HepG2 (cell line): ENCODE measurements around the gene ANKDD1A. TPM values are rescaled to one million over a fixed set of nuclear protein-coding genes. Genes with fewer than 3 reads are reported as not detected.

ENCODE experiments used
- ARNTL ChIP-seq: sonication (generic); formaldehyde crosslinking; IDR thresholded peaks from 2 replicates; pipeline ENCODE4 v1.4.0; 2020; ENCODE audit warnings: mild to moderate bottlenecking, missing genetic modification reagents
- CREB1 ChIP-seq, 2 experiments: fragments of 450-650 bp in 1 of 2; IDR thresholded peaks; 2 replicates each; pipeline ENCODE4 v1.6.1; 2016 to 2017; ENCODE audit warnings: control low read depth in 1 of 2, mild to moderate bottlenecking in 1 of 2, missing compliant biosample characterization in 1 of 2, missing genetic modification characterization in 1 of 2
- CREM ChIP-seq, 2 experiments: sonication (generic) in 1 of 2; formaldehyde crosslinking in 1 of 2; IDR thresholded peaks; 2 replicates each; pipeline versions ENCODE4 v1.4.0 to v1.6.1; 2016 to 2020; ENCODE audit warnings: antibody characterized with exemption in 1 of 2, mild to moderate bottlenecking in 1 of 2, missing genetic modification reagents in 1 of 2
- HNRNPUL1 ChIP-seq: fragments of 200-400 bp; formaldehyde crosslinking; IDR thresholded peaks from 2 replicates; pipeline ENCODE4 v1.6.1; 2017; ENCODE audit warnings: low read depth, mild to moderate bottlenecking, low read length, moderate library complexity
- POGZ ChIP-seq: sonication (generic); formaldehyde crosslinking; IDR thresholded peaks from 2 replicates; pipeline ENCODE4 v1.4.0; 2020; ENCODE audit warnings: mild to moderate bottlenecking, missing genetic modification reagents
- POLR2A ChIP-seq, 2 experiments: IDR thresholded peaks; 2 replicates each; pipeline ENCODE4 v1.6.1; 2011; ENCODE audit warnings: low read depth in 2 of 2, low read length in 2 of 2, mild to moderate bottlenecking in 1 of 2, moderate library complexity in 1 of 2; ENCODE audit not compliant: insufficient read depth in 1 of 2
- RBFOX2 ChIP-seq: fragments of 200-400 bp; formaldehyde crosslinking; IDR thresholded peaks from 2 replicates; pipeline ENCODE4 v1.6.1; 2017; ENCODE audit warnings: low read depth, mild to moderate bottlenecking, low read length
- RNF2 ChIP-seq: fragments of 450-650 bp; conservative IDR thresholded peaks from 2 replicates; pipeline ENCODE4 v1.6.1; 2016; ENCODE audit warnings: low read depth
- SALL1 ChIP-seq: sonication (generic); formaldehyde crosslinking; IDR thresholded peaks from 2 replicates; pipeline ENCODE4 v1.8.0; 2022; ENCODE audit warnings: mild to moderate bottlenecking, missing genetic modification reagents
- TSC22D2 ChIP-seq: sonication (generic); formaldehyde crosslinking; IDR thresholded peaks from 2 replicates; pipeline ENCODE4 v1.5.1; 2020; ENCODE audit warnings: missing genetic modification reagents, mild to moderate bottlenecking, borderline replicate concordance
- ZEB1 ChIP-seq: IDR thresholded peaks from 2 replicates; pipeline ENCODE4 v1.6.1; 2012; ENCODE audit warnings: mild to moderate bottlenecking, low read depth, inconsistent platforms; ENCODE audit not compliant: insufficient replicate concordance
- ZNF569 ChIP-seq: sonication (generic); formaldehyde crosslinking; IDR thresholded peaks from 2 replicates; pipeline ENCODE4 v1.5.0; 2020; ENCODE audit warnings: mild to moderate bottlenecking, missing genetic modification reagents, moderate library complexity, borderline replicate concordance
- polyA plus RNA-seq, 8 experiments: library from polyadenylated mRNA; depleted of rRNA in 3 of 8; stranded (reverse) in 7 of 8; unstranded in 1 of 8; fragments of >200 nt; fragmentation: Illumina TruSeq in 4 of 8; extraction: Trizol in 4 of 8; gene quantifications; 2 replicates each; pipeline versions ENCODE4 v1.2.1 to v1.2.3, GENCODE V29; 2011 to 2016; ENCODE audit warnings: low read depth in 4 of 8, missing spikeins in 1 of 8, mixed read lengths in 1 of 8; ENCODE audit not compliant: insufficient read depth in 1 of 8
- total RNA-seq, 5 experiments: library from RNA; depleted of rRNA; stranded (reverse); fragments of >200 nt; fragmentation: Illumina TruSeq; extraction: Trizol; gene quantifications; 2 replicates each; pipeline ENCODE4 v1.2.3, GENCODE V29; 2016; ENCODE audit warnings: low read depth in 1 of 5
- TF ChIP-seq, protein P1 (sequence below): sonication (generic); IDR thresholded peaks from 2 replicates; pipeline ENCODE4 v1.6.1; 2016; ENCODE audit warnings: low read depth, borderline replicate concordance
- TF ChIP-seq, protein P2 (sequence below): sonication (generic); formaldehyde crosslinking; conservative IDR thresholded peaks from 2 replicates; pipeline ENCODE4 v1.8.0; 2022; ENCODE audit warnings: low read depth, missing genetic modification reagents
- TF ChIP-seq, protein P3 (sequence below): sonication (generic); formaldehyde crosslinking; IDR thresholded peaks from 2 replicates; pipeline ENCODE4 v1.5.0; 2020; ENCODE audit warnings: mild to moderate bottlenecking, missing genetic modification reagents, borderline replicate concordance
- TF ChIP-seq, protein P4 (sequence below): sonication (generic); formaldehyde crosslinking; IDR thresholded peaks from 2 replicates; pipeline ENCODE4 v1.9.0; 2022; ENCODE audit warnings: missing genetic modification reagents, mild to moderate bottlenecking, borderline replicate concordance
- TF ChIP-seq, protein P5 (sequence below): IDR thresholded peaks from 2 replicates; pipeline ENCODE4 v1.6.1; 2016; ENCODE audit warnings: missing compliant biosample characterization, missing genetic modification reagents, borderline replicate concordance

Gene ANKDD1A
- total and polyA plus RNA-seq, 2 of the 13 experiments (the other 11 are each of a cell fraction or from before 2014, with no cell fraction given) = 0.11 to 0.48 TPM

DNA sequence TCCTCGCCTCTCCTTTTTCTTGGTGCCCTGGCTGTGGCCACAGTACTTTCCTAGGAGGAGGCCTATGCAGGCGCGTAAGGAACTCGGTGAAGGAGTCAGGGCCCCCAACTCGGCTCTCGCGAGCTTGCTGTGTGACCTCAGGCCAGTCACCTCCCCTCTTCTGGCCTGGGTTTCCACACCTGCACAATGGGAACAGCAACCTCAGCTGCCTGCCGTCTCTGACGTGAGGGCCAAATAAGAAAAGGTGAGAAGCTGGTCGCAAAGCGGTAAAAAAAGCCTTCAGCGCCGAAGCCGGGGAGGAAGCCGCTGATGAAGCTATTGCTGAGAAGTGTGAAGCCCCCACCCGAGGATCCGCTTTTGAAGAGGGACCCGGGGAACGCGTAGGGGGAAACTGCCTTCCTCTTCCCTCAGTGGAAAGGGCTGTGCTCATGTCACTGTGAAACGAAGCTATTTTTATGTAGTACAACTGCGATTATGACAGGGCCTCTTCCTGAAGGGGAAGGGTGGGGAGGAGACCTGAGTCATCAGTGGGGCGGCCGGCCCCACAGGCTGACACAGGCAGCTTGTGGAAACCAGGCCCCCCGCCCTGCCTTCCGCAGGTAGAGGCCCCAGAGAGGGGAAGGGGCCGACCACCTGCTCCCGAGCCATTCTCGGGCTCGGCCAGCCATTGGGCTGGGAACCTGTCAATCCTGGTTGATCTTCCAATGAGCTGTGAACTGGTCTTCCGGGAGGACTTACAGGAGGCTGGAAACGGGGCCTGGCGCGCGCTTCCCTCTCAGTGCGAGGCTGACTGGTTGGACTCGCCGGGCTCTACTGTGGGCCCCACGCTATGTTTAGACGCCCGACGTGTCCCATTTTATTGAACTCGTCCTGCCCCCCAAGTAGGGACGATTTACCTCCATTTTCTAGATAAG, 18.0 kb upstream of the ANKDD1A start (continued):
- TF ChIP-seq, protein P1, sequence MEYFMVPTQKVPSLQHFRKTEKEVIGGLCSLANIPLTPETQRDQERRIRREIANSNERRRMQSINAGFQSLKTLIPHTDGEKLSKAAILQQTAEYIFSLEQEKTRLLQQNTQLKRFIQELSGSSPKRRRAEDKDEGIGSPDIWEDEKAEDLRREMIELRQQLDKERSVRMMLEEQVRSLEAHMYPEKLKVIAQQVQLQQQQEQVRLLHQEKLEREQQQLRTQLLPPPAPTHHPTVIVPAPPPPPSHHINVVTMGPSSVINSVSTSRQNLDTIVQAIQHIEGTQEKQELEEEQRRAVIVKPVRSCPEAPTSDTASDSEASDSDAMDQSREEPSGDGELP = peak; percentile 19; the same call in 1 of the 2 replicates
- TF ChIP-seq HNRNPUL1 = no peak
- no peak for TF ChIP-seq TSC22D2
- 0 out of 2 replicates have a peak, but pooled peaks have one; percentile 29 for TF ChIP-seq RNF2
- peak; percentile 37 for TF ChIP-seq ZEB1
- 0 out of 2 replicates have a peak, but pooled peaks have one; percentile 24 for TF ChIP-seq POGZ (CRISPR knock-in tag)
- TF ChIP-seq, protein P2, sequence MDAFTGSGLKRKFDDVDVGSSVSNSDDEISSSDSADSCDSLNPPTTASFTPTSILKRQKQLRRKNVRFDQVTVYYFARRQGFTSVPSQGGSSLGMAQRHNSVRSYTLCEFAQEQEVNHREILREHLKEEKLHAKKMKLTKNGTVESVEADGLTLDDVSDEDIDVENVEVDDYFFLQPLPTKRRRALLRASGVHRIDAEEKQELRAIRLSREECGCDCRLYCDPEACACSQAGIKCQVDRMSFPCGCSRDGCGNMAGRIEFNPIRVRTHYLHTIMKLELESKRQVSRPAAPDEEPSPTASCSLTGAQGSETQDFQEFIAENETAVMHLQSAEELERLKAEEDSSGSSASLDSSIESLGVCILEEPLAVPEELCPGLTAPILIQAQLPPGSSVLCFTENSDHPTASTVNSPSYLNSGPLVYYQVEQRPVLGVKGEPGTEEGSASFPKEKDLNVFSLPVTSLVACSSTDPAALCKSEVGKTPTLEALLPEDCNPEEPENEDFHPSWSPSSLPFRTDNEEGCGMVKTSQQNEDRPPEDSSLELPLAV (CRISPR knock-in tag) = no peak
- TF ChIP-seq, protein P3, sequence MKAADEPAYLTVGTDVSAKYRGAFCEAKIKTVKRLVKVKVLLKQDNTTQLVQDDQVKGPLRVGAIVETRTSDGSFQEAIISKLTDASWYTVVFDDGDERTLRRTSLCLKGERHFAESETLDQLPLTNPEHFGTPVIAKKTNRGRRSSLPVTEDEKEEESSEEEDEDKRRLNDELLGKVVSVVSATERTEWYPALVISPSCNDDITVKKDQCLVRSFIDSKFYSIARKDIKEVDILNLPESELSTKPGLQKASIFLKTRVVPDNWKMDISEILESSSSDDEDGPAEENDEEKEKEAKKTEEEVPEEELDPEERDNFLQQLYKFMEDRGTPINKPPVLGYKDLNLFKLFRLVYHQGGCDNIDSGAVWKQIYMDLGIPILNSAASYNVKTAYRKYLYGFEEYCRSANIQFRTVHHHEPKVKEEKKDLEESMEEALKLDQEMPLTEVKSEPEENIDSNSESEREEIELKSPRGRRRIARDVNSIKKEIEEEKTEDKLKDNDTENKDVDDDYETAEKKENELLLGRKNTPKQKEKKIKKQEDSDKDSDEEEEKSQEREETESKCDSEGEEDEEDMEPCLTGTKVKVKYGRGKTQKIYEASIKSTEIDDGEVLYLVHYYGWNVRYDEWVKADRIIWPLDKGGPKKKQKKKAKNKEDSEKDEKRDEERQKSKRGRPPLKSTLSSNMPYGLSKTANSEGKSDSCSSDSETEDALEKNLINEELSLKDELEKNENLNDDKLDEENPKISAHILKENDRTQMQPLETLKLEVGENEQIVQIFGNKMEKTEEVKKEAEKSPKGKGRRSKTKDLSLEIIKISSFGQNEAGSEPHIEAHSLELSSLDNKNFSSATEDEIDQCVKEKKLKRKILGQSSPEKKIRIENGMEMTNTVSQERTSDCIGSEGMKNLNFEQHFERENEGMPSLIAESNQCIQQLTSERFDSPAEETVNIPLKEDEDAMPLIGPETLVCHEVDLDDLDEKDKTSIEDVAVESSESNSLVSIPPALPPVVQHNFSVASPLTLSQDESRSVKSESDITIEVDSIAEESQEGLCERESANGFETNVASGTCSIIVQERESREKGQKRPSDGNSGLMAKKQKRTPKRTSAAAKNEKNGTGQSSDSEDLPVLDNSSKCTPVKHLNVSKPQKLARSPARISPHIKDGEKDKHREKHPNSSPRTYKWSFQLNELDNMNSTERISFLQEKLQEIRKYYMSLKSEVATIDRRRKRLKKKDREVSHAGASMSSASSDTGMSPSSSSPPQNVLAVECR (CRISPR knock-in tag) = peak; percentile 48; the same call in 1 of the 2 replicates
- TF ChIP-seq ARNTL (CRISPR knock-in tag) = no peak
- TF ChIP-seq POLR2A (IDR thresholded peaks at IDR 0.05; ENCODE audit: insufficient read depth in 1 of 2, low read depth in 2 of 2, low read length in 2 of 2) = 0 out of 4 replicates have a peak, but pooled peaks of 1 of the 2 experiments have one; percentile 39
- peak; percentile 63 for TF ChIP-seq RBFOX2
- TF ChIP-seq, protein P4, sequence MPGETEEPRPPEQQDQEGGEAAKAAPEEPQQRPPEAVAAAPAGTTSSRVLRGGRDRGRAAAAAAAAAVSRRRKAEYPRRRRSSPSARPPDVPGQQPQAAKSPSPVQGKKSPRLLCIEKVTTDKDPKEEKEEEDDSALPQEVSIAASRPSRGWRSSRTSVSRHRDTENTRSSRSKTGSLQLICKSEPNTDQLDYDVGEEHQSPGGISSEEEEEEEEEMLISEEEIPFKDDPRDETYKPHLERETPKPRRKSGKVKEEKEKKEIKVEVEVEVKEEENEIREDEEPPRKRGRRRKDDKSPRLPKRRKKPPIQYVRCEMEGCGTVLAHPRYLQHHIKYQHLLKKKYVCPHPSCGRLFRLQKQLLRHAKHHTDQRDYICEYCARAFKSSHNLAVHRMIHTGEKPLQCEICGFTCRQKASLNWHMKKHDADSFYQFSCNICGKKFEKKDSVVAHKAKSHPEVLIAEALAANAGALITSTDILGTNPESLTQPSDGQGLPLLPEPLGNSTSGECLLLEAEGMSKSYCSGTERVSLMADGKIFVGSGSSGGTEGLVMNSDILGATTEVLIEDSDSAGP = peak; percentile 48; the same call in 1 of the 2 replicates
- TF ChIP-seq CREM (IDR thresholded peaks at IDR 0.05) = peak; percentile 44; the same call in 1 of the 2 replicates
- no peak for TF ChIP-seq CREM (CRISPR knock-in tag; IDR thresholded peaks at IDR 0.05)
- TF ChIP-seq CREB1 (IDR thresholded peaks at IDR 0.05) = no peak
- peak; percentile 77 for TF ChIP-seq CREB1 (CRISPR knock-in tag; IDR thresholded peaks at IDR 0.05)
- TF ChIP-seq, protein P5, sequence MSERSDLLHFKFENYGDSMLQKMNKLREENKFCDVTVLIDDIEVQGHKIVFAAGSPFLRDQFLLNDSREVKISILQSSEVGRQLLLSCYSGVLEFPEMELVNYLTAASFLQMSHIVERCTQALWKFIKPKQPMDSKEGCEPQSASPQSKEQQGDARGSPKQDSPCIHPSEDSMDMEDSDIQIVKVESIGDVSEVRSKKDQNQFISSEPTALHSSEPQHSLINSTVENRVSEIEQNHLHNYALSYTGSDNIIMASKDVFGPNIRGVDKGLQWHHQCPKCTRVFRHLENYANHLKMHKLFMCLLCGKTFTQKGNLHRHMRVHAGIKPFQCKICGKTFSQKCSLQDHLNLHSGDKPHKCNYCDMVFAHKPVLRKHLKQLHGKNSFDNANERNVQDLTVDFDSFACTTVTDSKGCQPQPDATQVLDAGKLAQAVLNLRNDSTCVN (CRISPR knock-in tag) = 0 out of 2 replicates have a peak, but pooled peaks have one; percentile 8
- TF ChIP-seq SALL1 = peak; percentile 38; the same call in 1 of the 2 replicates
- TF ChIP-seq ZNF569 (CRISPR knock-in tag) = no peak
